Osteocyte (in vitro differentiated cells): ENCODE results near the gene CHMP4A. TPM values are rescaled to one million over a fixed set of nuclear protein-coding genes. Genes with fewer than 3 reads are reported as not detected.

ENCODE experiments used
- DNase-seq: peaks from one replicate; pipeline ENCODE4 v3.0.0; 2021; ENCODE audit warnings: mixed read lengths; ENCODE audit not compliant: unreplicated experiment; ENCODE audit errors: extremely low spot score
- H3K27ac Mint-ChIP-seq: one replicate; pipeline ENCODE4 v1.8.0; 2021; ENCODE audit warnings: mild to moderate bottlenecking, mixed read lengths; ENCODE audit not compliant: unreplicated experiment
- H3K27me3 Mint-ChIP-seq: one replicate; pipeline ENCODE4 v1.8.0; 2021; ENCODE audit warnings: mixed read lengths; ENCODE audit not compliant: unreplicated experiment
- H3K36me3 Mint-ChIP-seq: one replicate; pipeline ENCODE4 v1.8.0; 2021; ENCODE audit warnings: mixed read lengths; ENCODE audit not compliant: unreplicated experiment
- H3K4me1 Mint-ChIP-seq: one replicate; pipeline ENCODE4 v1.8.0; 2021; ENCODE audit warnings: mixed read lengths; ENCODE audit not compliant: unreplicated experiment
- H3K4me3 Mint-ChIP-seq: one replicate; pipeline ENCODE4 v1.8.0; 2021; ENCODE audit warnings: mild to moderate bottlenecking, moderate library complexity, mixed read lengths; ENCODE audit not compliant: unreplicated experiment
- H3K9me3 Mint-ChIP-seq: one replicate; pipeline ENCODE4 v1.8.0; 2021; ENCODE audit warnings: mixed read lengths; ENCODE audit not compliant: unreplicated experiment
- total RNA-seq: library from RNA; stranded (reverse); gene quantifications from 2 replicates; pipeline ENCODE4 v1.2.1, GENCODE V29; 2021
- TF ChIP-seq, protein P1 (sequence below): fragments of 200-600 bp; sonication (generic); IDR thresholded peaks from 2 replicates; pipeline ENCODE4 v1.5.0; 2021; ENCODE audit warnings: antibody characterized with exemption, mild to moderate bottlenecking, moderate library complexity

The CHMP4A gene
- total RNA-seq, 1 donor from 2014 or later: 38.1 TPM

DNA sequence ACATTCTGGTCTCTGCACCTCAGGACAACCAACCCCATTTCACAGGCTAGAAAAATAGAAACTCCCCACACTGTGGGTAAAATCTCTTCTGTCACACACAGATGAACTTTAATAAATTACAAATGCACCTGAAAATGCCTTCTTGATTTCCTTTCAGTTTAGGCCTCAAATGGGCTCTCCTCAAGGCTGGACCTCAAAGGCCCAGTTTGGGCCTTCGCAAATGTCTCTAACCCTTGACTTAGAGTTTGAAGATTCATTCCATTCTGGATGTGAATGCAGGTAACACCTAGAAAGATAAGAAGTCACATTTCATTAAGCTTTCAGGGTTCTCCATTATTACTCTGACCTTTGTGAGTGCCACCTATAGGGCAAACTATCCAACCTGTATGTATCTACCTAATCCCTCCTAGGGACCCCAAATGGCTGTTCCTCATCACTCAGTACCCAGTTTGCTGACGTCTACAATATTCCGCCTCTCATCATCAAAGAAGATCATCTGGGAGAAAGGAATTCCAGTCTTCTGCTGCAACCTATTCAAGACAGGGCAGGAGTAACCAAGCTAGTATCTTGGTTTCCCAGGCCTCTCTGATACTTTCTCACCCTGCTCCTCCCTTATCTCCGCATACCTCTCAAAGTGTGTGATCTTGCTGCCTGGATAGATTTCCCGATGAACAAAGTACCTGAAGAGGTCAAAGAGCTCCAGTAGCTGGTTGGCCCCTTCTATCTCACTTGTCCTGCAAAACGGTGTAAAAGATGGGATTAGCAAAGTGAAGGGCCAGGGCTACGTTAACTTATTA, 776 bp upstream of the CHMP4A start:
- TF ChIP-seq, protein P1, sequence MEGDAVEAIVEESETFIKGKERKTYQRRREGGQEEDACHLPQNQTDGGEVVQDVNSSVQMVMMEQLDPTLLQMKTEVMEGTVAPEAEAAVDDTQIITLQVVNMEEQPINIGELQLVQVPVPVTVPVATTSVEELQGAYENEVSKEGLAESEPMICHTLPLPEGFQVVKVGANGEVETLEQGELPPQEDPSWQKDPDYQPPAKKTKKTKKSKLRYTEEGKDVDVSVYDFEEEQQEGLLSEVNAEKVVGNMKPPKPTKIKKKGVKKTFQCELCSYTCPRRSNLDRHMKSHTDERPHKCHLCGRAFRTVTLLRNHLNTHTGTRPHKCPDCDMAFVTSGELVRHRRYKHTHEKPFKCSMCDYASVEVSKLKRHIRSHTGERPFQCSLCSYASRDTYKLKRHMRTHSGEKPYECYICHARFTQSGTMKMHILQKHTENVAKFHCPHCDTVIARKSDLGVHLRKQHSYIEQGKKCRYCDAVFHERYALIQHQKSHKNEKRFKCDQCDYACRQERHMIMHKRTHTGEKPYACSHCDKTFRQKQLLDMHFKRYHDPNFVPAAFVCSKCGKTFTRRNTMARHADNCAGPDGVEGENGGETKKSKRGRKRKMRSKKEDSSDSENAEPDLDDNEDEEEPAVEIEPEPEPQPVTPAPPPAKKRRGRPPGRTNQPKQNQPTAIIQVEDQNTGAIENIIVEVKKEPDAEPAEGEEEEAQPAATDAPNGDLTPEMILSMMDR: no peak
- Mint-ChIP-seq H3K27me3 (no peaks in the 10 kb centered on the region), H3K4me1 (peaks cover 40% of the 10 kb centered on the region), H3K36me3 (peaks cover 16% of the 10 kb centered on the region), H3K4me3 (peak overlapping the region; percentile 85), H3K27ac (peak overlapping the region; percentile 99), H3K9me3 (no peaks in the 10 kb centered on the region)
- DNase-seq: no peak

DNA sequence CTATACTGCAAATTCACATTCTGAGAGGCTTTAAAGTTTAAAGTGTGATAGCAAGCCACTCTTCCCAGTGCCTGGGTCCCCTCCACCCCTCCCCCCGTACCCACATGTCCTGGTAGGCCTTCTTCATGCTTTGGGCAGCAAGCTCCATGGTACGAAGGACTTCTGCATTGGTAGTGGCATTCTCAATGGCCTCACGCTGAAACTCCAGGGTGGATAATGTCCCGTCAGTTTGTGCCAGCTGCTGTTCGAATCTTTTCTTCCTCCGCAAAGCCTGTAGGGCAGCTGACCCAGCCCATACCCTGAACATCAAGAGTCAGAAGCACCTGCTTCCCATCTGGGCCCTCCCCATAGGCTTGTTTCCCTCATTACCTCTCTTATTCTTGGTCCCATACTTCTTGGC, 2.0 kb downstream of the CHMP4A start:
- H3K9me3 Mint-ChIP-seq: no peaks in the 10 kb centered on the region
- H3K4me1 Mint-ChIP-seq: peaks cover 39% of the 10 kb centered on the region
- peaks cover 34% of the 10 kb centered on the region for H3K36me3 Mint-ChIP-seq
- H3K27ac Mint-ChIP-seq: no peak overlapping the region
- TF ChIP-seq, protein P1: no peak
- H3K4me3 Mint-ChIP-seq: peak overlapping the region; percentile 85
- no peak for DNase-seq
- no peaks in the 10 kb centered on the region for H3K27me3 Mint-ChIP-seq

DNA sequence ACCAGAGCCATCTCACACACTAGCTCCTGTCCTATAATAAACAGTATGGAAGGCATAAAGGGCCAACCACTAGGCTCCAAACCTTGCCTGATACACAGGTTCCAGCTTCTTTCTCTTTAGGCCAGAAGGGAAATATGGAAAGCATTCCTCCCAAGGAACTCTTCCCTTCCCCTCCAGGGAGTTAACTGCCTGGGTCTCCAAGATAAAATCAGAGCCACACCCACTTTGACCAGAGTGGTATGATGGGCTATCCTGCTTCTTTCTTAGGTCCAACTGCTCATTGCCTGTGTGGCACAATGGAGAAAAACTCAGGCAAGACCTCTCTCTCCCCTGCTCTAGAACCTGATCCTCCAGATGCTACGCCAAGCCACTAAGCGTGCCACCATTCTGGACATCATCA, 5.7 kb downstream of the CHMP4A start:
- Mint-ChIP-seq H3K9me3 (peaks cover 4% of the 10 kb centered on the region), H3K36me3 (peaks cover 45% of the 10 kb centered on the region), H3K4me3 (no peak overlapping the region), H3K27me3 (no peaks in the 10 kb centered on the region), H3K4me1 (peaks cover 11% of the 10 kb centered on the region), H3K27ac (no peak overlapping the region)
- TF ChIP-seq, protein P1: no peak
- DNase-seq: no peak

DNA sequence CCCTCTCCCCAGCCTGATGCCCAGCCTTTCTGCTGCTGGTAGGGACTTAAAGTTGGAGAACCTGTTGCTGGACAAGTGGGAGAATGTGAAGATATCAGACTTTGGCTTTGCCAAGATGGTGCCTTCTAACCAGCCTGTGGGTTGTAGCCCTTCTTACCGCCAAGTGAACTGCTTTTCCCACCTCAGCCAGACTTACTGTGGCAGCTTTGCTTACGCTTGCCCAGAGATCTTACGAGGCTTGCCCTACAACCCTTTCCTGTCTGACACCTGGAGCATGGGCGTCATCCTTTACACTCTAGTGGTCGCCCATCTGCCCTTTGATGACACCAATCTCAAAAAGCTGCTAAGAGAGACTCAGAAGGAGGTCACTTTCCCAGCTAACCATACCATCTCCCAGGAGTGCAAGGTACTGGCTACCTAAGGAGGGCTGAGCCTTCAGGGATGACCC, 6.2 kb downstream of the CHMP4A start:
- Mint-ChIP-seq H3K36me3 (peaks cover 50% of the 10 kb centered on the region), H3K27ac (no peak overlapping the region), H3K4me3 (no peak overlapping the region), H3K9me3 (peaks cover 5% of the 10 kb centered on the region), H3K4me1 (peaks cover 8% of the 10 kb centered on the region), H3K27me3 (no peaks in the 10 kb centered on the region)
- TF ChIP-seq, protein P1: no peak
- DNase-seq: no peak

DNA sequence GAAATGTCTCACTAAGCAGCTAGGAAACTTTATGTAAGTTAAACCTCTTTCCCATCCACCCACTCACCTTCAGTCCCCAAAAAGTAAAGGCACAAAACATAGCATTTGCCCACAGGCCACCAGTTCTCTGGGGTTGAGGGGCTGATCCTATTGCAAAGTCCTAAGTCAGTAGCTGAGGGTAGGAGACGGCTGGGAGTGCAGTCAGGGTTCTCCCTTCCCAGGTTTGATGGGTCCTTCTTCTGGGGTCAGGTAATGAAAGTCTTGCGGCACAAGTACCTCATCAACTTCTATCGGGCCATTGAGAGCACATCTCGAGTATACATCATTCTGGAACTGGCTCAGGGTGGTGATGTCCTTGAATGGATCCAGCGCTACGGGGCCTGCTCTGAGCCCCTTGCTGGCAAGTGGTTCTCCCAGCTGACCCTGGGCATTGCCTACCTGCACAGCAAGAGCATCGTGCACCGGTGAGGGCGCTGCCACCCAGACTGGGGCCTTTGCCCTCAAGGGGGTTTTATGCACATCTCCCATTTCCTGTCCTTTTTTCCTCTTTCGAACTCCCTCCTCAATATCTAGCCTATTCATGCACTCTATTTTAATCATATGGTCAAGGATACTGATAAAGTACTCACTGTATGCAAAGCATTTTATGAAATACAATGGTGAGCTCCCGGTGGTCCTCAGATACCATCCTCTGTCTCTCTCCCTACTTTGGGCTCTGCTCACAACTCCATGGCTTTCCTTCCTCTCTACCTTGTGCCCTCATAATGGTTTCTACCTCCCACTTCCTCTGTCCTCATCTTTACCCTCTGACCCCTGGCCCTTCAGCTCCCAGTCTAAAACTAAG, 6.8 kb downstream of the CHMP4A start:
- Mint-ChIP-seq H3K27ac (no peak overlapping the region), H3K9me3 (peaks cover 5% of the 10 kb centered on the region), H3K4me3 (no peak overlapping the region), H3K36me3 (peaks cover 54% of the 10 kb centered on the region), H3K27me3 (no peaks in the 10 kb centered on the region), H3K4me1 (peaks cover 5% of the 10 kb centered on the region)
- TF ChIP-seq, protein P1: no peak
- DNase-seq: no peak
